Neural cell (in vitro differentiated cells): ENCODE data around the gene TXK. TPM values are rescaled to one million over a fixed set of nuclear protein-coding genes. Genes with fewer than 3 reads are reported as not detected.

Source experiments
- H2AFZ ChIP-seq: fragments of 200-600, 300-800 bp; sonication (generic), shearing (Covaris generic); 2 replicates; pipeline ENCODE4 v1.6.0; 2014; ENCODE audit warnings: low read depth, mild to moderate bottlenecking, antibody characterized with exemption, low read length, moderate library complexity
- H3F3A ChIP-seq: fragments of 200-600 bp; shearing (Covaris generic); 2 replicates; pipeline ENCODE4 v1.6.1; 2016; ENCODE audit warnings: mild to moderate bottlenecking, moderate library complexity, mixed read lengths, antibody characterized with exemption, low read length; ENCODE audit not compliant: insufficient read depth, poor library complexity, severe bottlenecking
- H3K27ac ChIP-seq: fragments of 200-600, 300-800 bp; sonication (generic), shearing (Covaris generic); 2 replicates; pipeline ENCODE4 v1.5.1; 2014; ENCODE audit warnings: mild to moderate bottlenecking, low read length, moderate library complexity
- H3K27me3 ChIP-seq: fragments of 300-800, 200-600 bp; sonication (generic), shearing (Covaris generic); 2 replicates; pipeline ENCODE4 v1.6.0; 2014; ENCODE audit warnings: mild to moderate bottlenecking, low read depth, low read length, moderate library complexity; ENCODE audit not compliant: insufficient read depth
- H3K36me3 ChIP-seq: fragments of 300-800, 200-600 bp; sonication (generic), shearing (Covaris generic); 2 replicates; pipeline ENCODE4 v1.5.1; 2014; ENCODE audit warnings: mild to moderate bottlenecking, antibody characterized with exemption, low read length, moderate library complexity; ENCODE audit not compliant: insufficient read depth
- H3K4me2 ChIP-seq: fragments of 300-800, 200-600 bp; sonication (generic), shearing (Covaris generic); 2 replicates; pipeline ENCODE4 v1.6.0; 2014; ENCODE audit warnings: mild to moderate bottlenecking, low read length
- H3K4me3 ChIP-seq: fragments of 300-800, 200-600 bp; sonication (generic), shearing (Covaris generic); 2 replicates; pipeline ENCODE4 v1.5.1; 2014; ENCODE audit warnings: mild to moderate bottlenecking, low read length, moderate library complexity
- H3K79me2 ChIP-seq: fragments of 200-600 bp; shearing (Covaris generic); replicated peaks from 2 replicates; pipeline ENCODE4 v1.6.0; 2014; ENCODE audit warnings: mild to moderate bottlenecking, low read length, moderate library complexity; ENCODE audit not compliant: insufficient read depth
- H3K9ac ChIP-seq: fragments of 300-800, 200-600 bp; sonication (generic), shearing (Covaris generic); 2 replicates; pipeline ENCODE4 v1.6.1; 2016; ENCODE audit warnings: mild to moderate bottlenecking, low read length, mixed read lengths
- H3K9me2 ChIP-seq: fragments of 200-600 bp; shearing (Covaris generic); 2 replicates; pipeline ENCODE4 v1.6.1; 2016; ENCODE audit warnings: mild to moderate bottlenecking, low read length, mixed read lengths; ENCODE audit not compliant: insufficient read depth
- H3K9me3 ChIP-seq: fragments of 200-600, 300-800 bp; sonication (generic), shearing (Covaris generic); 2 replicates; pipeline ENCODE4 v1.6.1; 2016; ENCODE audit warnings: mild to moderate bottlenecking, mixed run types, low read length, moderate library complexity, mixed read lengths
- H4K20me1 ChIP-seq: fragments of 200-600 bp; shearing (Covaris generic); 2 replicates; pipeline ENCODE4 v1.6.1; 2016; ENCODE audit warnings: mild to moderate bottlenecking, mixed run types; ENCODE audit not compliant: insufficient read depth
- CTCF ChIP-seq: fragments of 450-650 bp; IDR thresholded peaks from 2 replicates; pipeline ENCODE4 v1.5.1; 2014; ENCODE audit warnings: antibody characterized with exemption, mild to moderate bottlenecking, moderate library complexity; ENCODE audit not compliant: poor library complexity, severe bottlenecking
- EP300 ChIP-seq: fragments of 450-650 bp; conservative IDR thresholded peaks from 2 replicates; pipeline ENCODE4 v1.6.1; 2014; ENCODE audit warnings: antibody characterized with exemption, mild to moderate bottlenecking, moderate library complexity; ENCODE audit not compliant: poor library complexity, severe bottlenecking
- EZH2 ChIP-seq: fragments of 200-600, 300-800 bp; shearing (Covaris generic), sonication (generic); IDR thresholded peaks from 2 replicates; pipeline ENCODE4 v1.6.1; 2014; ENCODE audit warnings: antibody characterized with exemption, low read length, borderline replicate concordance, mild to moderate bottlenecking; ENCODE audit not compliant: insufficient read depth, poor library complexity, severe bottlenecking
- MXI1 ChIP-seq: fragments of 450-650 bp; conservative IDR thresholded peaks from 2 replicates; pipeline ENCODE4 v1.6.1; 2014; ENCODE audit warnings: antibody characterized with exemption, mild to moderate bottlenecking; ENCODE audit not compliant: poor library complexity, severe bottlenecking
- POLR2AphosphoS5 ChIP-seq: IDR thresholded peaks from 2 replicates; pipeline ENCODE4 v1.6.1; 2012
- RAD21 ChIP-seq: fragments of 450-650 bp; conservative IDR thresholded peaks from 2 replicates; pipeline ENCODE4 v1.6.1; 2014; ENCODE audit warnings: antibody characterized with exemption, mild to moderate bottlenecking, moderate library complexity
- SMC3 ChIP-seq: fragments of 450-650 bp; conservative IDR thresholded peaks from 2 replicates; pipeline ENCODE4 v1.6.1; 2014; ENCODE audit warnings: antibody characterized with exemption, mild to moderate bottlenecking, moderate library complexity; ENCODE audit not compliant: poor library complexity
- TAF1 ChIP-seq: IDR thresholded peaks from 2 replicates; pipeline ENCODE4 v1.6.1; 2012; ENCODE audit warnings: low read depth
- polyA plus RNA-seq: library from polyadenylated mRNA; depleted of rRNA; stranded (reverse); fragments of >200 nt; gene quantifications from 2 replicates; pipeline ENCODE4 v1.2.3, GENCODE V29; 2014
- TF ChIP-seq, protein P1 (sequence below): IDR thresholded peaks from 2 replicates; pipeline ENCODE4 v1.6.1; 2012; ENCODE audit warnings: borderline replicate concordance

The TXK gene
- polyA plus RNA-seq, 1 donor from 2014 or later = not detected

DNA sequence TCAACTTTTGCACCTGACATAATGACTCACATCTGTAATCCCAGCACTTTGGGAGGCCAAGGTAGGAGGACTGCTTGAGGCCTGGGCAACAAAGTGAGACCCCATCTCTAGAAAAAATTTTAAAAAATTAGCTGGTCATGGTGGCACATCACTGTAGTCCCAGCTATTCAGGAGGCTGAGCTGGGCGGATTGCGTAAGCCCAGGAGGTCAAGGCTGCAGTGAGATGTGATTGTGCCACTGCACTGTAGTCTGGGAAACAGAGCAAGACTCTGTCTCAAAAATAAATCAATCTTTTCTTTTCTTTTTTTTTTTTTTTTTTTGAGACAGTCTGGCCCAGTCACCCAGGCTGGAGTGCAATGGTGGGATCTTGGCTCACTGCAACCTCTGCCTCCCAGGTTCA, 65.0 kb downstream of the TXK start:
- no peak overlapping the region for H2AFZ ChIP-seq
- no peaks in the 10 kb centered on the region for H3K9me3 ChIP-seq
- no peaks in the 10 kb centered on the region for H3K79me2 ChIP-seq
- no peaks in the 10 kb centered on the region for H3F3A ChIP-seq
- H3K9me2 ChIP-seq = no peaks in the 10 kb centered on the region
- no peaks in the 10 kb centered on the region for H3K36me3 ChIP-seq
- H3K27me3 ChIP-seq = no peaks in the 10 kb centered on the region
- H3K27ac ChIP-seq = no peak overlapping the region
- H3K4me2 ChIP-seq = no peak overlapping the region
- no peak overlapping the region for H3K9ac ChIP-seq
- no peaks in the 10 kb centered on the region for H4K20me1 ChIP-seq
- no peak overlapping the region for H3K4me3 ChIP-seq
- TF ChIP-seq POLR2AphosphoS5 (no peak), EZH2 (no peak), EP300 (no peak), CTCF (no peak), SMC3 (no peak), RAD21 (no peak), MXI1 (no peak), TAF1 (no peak)
- TF ChIP-seq, protein P1, sequence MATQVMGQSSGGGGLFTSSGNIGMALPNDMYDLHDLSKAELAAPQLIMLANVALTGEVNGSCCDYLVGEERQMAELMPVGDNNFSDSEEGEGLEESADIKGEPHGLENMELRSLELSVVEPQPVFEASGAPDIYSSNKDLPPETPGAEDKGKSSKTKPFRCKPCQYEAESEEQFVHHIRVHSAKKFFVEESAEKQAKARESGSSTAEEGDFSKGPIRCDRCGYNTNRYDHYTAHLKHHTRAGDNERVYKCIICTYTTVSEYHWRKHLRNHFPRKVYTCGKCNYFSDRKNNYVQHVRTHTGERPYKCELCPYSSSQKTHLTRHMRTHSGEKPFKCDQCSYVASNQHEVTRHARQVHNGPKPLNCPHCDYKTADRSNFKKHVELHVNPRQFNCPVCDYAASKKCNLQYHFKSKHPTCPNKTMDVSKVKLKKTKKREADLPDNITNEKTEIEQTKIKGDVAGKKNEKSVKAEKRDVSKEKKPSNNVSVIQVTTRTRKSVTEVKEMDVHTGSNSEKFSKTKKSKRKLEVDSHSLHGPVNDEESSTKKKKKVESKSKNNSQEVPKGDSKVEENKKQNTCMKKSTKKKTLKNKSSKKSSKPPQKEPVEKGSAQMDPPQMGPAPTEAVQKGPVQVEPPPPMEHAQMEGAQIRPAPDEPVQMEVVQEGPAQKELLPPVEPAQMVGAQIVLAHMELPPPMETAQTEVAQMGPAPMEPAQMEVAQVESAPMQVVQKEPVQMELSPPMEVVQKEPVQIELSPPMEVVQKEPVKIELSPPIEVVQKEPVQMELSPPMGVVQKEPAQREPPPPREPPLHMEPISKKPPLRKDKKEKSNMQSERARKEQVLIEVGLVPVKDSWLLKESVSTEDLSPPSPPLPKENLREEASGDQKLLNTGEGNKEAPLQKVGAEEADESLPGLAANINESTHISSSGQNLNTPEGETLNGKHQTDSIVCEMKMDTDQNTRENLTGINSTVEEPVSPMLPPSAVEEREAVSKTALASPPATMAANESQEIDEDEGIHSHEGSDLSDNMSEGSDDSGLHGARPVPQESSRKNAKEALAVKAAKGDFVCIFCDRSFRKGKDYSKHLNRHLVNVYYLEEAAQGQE = no peak

- TF ChIP-seq POLR2AphosphoS5 (no peak), EZH2 (no peak), EP300 (no peak), CTCF (no peak), RAD21 (no peak), SMC3 (no peak)
- TF ChIP-seq, protein P1 = no peak
- Histone ChIP-seq H3F3A (no peaks in the 10 kb centered on the region), H3K27ac (no peak overlapping the region), H3K4me2 (no peak overlapping the region), H3K79me2 (no peaks in the 10 kb centered on the region), H3K36me3 (no peaks in the 10 kb centered on the region), H3K9ac (no peak overlapping the region), H4K20me1 (no peaks in the 10 kb centered on the region), H3K9me2 (no peaks in the 10 kb centered on the region), H2AFZ (no peak overlapping the region), H3K4me3 (no peak overlapping the region), H3K9me3 (no peaks in the 10 kb centered on the region), H3K27me3 (no peaks in the 10 kb centered on the region)
These were observed 65.9 kb downstream of the TXK start for GRCh38 chr4:48068182-48068581.
